22Rv1 (cell line): Measurements from ENCODE around the gene CARMIL1.

Experiments
- ZFX ChIP-seq: fragments of 450-650 bp; IDR thresholded peaks from 2 replicates; pipeline ENCODE4 v1.6.1; 2017; ENCODE audit warnings: antibody characterized with exemption, borderline replicate concordance
- TF ChIP-seq, protein P1 (sequence below): fragments of 450-650 bp; IDR thresholded peaks from 2 replicates; pipeline ENCODE4 v1.5.1; 2017; ENCODE audit warnings: mild to moderate bottlenecking

GRCh38 chr6:25453288-25453687 lies 174.1 kb downstream of the CARMIL1 start:
- TF ChIP-seq, protein P1, sequence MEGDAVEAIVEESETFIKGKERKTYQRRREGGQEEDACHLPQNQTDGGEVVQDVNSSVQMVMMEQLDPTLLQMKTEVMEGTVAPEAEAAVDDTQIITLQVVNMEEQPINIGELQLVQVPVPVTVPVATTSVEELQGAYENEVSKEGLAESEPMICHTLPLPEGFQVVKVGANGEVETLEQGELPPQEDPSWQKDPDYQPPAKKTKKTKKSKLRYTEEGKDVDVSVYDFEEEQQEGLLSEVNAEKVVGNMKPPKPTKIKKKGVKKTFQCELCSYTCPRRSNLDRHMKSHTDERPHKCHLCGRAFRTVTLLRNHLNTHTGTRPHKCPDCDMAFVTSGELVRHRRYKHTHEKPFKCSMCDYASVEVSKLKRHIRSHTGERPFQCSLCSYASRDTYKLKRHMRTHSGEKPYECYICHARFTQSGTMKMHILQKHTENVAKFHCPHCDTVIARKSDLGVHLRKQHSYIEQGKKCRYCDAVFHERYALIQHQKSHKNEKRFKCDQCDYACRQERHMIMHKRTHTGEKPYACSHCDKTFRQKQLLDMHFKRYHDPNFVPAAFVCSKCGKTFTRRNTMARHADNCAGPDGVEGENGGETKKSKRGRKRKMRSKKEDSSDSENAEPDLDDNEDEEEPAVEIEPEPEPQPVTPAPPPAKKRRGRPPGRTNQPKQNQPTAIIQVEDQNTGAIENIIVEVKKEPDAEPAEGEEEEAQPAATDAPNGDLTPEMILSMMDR = no peak
- no peak for TF ChIP-seq ZFX
